ENCODE measurements around the gene SH3D21. TPM values are rescaled to one million over a fixed set of nuclear protein-coding genes. Genes with fewer than 3 reads are reported as not detected.

SH3D21 gene
- polyA plus RNA-seq, 3 donors = 19.0 to 43.2 (median 30.3) TPM

DNA sequence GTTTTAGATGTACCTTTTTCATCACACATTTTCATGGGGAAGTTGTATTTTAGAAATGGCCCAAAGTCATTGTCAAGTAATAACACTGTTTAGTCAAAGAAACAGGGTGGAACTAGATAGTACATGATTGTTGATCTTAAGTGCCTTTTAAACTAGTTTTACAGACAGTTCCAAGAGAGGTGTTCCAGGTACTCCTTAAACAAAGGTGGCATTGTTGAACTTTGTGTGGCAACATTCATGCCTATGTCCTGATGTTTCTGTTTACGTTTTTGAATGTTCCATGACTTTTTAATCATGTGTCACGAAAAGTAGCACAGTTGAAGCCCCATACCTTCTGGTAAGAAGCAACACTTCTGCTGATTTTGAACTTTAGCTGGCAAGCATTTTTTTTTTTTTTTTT, 9.1 kb upstream of the SH3D21 start:
- DNase-seq (ENCODE audit: extremely low read depth in 1 of 11, low read depth in 9 of 11, low spot score in 4 of 11) = no peak

DNA sequence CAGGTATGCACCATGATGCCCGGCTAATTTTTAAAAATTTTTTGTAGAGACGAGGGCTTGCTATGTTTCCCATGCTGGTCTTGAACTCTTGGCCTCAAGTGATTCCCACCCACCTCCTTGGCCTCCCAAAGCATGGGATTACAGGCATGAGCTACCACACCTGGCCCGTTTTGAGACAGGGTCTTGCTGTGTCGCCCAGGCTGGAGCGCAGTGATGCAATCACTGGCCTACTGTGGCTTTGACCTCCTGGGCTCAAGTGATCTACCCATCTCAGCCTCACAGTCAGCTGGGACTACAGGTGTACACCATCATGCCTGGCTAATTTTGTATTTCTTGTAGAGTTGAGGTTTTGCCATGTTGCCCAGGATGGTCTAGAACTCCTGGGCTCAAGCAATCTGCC, 7.5 kb upstream of the SH3D21 start:
- no peak for DNase-seq (ENCODE audit: extremely low read depth in 1 of 11, low read depth in 9 of 11, low spot score in 4 of 11)

DNA sequence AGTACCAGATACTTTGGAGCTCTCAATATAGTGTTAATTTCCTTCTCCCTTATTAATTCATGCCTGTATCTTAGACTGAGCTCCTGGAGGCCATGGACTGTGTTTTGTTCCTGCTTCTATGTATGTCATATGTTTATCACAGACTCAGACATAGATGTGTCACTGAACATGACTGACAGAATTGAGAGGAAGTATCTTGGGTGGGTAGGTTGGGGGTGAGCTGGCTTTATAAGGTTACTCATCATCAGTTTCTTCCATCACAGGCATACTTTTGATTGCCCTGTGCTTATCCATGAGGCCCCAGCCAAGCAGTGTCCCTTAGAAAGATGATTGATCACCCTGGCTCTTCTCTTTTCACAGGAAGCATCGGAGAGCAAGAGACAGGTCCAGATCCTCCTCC, 5.6 kb upstream of the SH3D21 start:
- DNase-seq (ENCODE audit: extremely low read depth in 1 of 11, low read depth in 9 of 11, low spot score in 4 of 11) = no peak

DNA sequence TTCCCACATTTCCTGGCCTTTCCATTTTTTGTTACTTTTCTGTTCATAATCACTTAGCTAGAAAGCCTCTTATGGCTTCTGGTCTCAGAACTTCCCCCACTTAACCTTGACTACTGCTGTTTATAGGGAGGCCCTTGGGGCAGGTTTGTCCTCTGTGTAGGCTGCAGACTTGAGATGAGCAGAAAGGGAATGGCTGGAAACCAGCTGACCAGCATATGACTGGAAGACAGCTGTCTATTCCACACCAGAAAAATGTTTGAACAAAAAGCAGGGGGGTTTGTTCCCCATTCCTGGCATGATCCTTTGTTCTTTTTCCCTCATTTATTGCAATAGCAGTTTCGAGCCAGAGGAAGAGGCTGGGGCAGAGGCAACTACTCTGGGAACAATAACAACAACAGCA, 4.9 kb upstream of the SH3D21 start:
- no peak for DNase-seq (ENCODE audit: extremely low read depth in 1 of 11, low read depth in 9 of 11, low spot score in 4 of 11)

DNA sequence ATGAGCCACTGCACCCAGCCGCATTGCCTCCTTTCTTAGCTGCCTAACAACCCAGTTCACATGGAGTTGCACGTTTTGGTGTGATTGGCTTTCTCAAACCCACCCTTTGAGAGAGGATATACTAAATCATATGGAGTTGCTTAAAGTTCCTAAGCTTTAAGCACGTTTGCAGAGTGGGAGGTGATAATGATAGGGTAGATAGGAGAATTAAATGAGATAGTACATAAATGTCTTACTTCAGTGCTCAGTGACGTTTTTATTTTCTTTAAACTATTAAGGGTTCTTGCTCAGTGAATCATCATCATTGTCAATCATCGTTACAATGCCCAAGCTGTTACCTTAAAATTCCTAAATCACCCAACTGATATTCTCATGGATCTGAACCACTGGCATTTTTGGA, 2.9 kb upstream of the SH3D21 start:
- DNase-seq (ENCODE audit: extremely low read depth in 1 of 11, low read depth in 9 of 11, low spot score in 4 of 11) = no peak

DNA sequence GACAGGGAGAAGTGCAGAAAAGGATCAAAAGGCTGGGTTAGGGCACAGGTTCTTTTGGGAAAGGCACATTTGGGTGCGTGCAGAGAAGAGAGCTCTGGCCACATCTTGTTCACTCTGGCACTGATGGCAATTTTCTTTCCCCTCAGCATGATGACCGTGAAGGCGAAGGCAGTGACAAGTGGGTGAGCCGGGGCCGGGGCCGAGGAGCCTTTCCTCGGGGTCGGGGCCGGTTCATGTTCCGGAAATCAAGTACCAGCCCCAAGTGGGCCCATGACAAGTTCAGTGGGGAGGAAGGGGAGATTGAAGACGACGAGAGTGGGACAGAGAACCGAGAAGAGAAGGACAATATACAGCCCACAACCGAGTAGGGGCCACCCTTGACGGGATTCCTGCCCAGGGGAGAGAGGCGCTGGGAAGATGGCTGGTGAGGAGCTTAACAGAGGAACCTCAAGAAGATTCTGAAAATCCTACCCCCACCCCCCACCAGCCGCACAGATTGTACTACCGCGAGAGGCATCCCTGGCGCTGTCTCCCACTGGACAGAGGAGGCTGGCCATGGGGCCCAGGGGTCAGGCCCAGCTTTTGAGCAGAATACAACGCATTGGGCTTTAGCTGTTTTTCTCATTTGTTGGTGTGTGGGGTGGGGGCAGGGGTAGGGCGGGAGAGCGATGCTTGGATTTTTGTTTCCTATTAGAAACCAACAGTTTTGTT, 2.4 kb upstream of the SH3D21 start:
- no peak for DNase-seq (ENCODE audit: extremely low read depth in 1 of 11, low read depth in 9 of 11, low spot score in 4 of 11)

DNA sequence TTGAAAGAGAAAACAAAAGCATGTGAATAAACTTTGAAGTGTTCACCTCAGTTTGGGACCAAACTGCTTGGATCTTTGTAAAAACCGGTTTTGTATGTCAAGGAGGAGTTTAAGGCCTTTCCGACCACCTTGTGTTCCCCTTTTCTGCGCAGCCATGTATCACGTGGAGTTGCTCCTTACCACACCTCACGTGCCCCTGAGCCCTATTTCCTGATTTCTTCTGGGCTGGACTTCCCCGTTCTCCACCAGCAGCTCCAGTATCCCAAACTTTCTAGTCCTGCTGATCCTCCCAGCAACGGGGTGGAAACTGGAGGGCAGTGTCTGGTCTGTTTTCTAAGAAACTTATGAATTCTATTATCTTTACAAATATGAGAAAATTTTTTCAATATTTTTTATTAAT, 1.6 kb upstream of the SH3D21 start:
- no peak for DNase-seq (ENCODE audit: extremely low read depth in 1 of 11, low read depth in 9 of 11, low spot score in 4 of 11)

DNA sequence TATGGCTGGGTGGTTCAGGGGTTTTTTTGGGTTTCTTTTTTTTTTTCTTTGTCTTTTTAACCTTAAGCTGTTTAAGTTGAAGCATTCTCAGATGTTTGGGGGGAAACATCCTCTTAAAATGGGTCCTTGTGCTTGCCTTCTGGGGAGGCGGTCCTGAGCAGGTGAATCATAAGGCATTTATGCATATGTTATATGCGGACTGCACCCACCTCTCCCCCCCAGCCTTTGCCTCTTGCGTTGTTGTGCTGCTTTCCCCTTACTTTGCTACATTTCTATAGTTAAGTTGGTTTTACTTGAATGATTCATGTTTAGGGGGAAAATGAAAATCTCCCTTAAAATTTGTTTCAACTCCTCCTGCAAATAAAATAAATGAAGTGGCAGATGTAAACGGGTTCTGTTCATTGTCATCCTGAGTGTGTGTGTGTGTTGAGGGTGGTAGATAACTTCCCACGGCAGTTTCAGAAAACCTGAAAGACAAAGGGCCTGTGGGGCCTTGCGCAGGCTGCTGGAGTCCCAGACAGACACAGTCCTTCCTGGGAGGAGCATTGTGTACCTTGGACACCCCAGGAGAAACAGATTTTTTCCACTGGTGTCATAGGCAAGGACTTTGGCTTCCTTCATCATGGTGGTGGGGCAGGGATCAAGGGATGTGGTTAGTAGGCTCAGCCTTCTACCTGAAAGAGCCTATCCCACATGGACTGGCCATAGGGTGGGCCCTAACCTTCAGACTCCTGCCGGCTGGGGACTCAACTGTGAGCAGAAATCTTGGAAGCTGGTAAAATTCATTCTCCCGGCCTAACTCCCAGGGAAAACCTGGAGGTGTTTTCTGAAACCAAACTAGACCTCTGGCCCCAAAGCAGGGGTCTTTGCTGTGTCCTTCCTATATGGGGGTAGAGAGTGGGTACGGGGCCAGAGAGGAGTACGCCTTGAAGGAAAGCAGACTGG, 926 bp upstream of the SH3D21 start:
- no peak for DNase-seq (ENCODE audit: extremely low read depth in 1 of 11, low read depth in 9 of 11, low spot score in 4 of 11)

DNA sequence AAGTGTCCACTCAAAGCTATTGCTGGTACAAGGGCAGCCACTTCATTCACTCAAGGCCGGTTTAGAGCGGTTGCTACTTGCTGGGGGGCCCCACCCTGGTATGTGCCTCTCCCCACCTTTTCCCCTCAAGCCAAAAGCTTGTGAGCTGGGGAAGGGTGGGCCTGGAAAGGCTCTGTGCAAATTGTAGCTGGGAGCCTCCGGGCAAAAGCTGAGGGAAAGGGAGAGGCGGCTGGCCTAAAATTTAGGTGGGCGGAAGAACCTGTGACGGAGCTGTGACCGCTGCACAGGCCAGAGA, 306 bp upstream of the SH3D21 start:
- peak in 1 of 11 donors; percentile 28 for DNase-seq (ENCODE audit: extremely low read depth in 1 of 11, low read depth in 9 of 11, low spot score in 4 of 11)

DNA sequence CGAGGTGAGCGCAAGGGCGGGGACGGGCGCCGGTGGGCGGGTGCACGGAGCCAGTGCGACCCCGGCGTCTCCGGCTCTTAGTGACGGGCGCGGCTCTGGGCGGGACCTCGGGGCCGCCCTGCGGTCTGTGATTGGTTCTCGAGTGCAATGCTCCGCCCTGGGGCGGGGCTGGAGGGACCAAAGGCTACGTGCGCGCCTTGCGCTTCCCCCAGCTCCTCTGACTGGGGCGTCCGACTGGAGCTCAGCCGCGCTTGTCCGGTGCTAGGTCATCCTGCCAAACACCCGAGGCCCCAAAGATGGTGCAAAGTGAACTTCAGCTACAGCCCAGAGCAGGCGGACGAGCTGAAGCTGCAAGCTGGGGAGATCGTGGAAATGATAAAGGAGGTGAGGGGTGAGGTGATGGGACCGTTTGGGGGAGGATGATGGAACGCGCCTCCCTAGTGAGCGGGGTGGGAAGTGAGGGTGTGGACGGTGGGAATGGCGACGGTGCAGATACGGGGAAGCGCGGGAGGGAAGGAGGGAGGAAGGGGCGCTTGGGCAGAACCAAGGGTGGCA, 811 bp downstream of the SH3D21 start:
- DNase-seq (ENCODE audit: extremely low read depth in 1 of 11, low read depth in 9 of 11, low spot score in 4 of 11) = peak; percentile 81 to 94 (median 92)

DNA sequence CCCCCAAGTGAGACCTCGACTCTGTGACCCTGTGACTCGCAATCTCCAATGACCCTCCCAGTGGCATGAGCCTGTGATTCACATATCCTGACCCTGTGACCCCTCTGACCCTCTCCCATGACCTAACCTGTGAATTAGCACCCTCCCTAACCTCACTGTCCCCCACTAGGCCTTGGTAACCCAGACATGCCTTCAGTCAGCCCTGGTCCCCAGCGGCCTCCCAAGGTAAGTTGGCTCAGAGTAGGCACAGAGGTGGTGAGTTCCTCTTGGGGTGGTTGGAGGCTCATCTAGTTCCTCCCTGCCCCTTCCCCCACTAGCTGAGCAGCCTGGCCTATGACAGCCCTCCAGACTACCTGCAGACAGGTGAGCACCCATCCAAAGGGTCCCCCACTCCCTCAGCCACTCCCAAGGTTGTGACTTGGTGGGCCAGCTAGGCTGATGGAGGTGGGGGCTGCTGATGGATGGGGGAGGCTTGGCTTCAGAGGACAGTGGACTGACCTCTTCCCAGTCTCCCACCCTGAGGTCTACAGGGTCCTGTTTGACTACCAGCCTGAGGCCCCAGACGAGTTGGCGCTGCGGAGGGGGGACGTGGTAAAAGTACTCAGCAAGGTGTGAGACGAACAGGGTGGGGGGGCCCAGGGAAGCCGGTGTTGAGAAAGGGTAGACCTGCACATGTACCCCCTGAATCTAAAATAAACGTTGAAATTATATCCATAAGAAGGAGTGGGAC, 1.6 kb downstream of the SH3D21 start:
- no peak for DNase-seq (ENCODE audit: extremely low read depth in 1 of 11, low read depth in 9 of 11, low spot score in 4 of 11)

DNA sequence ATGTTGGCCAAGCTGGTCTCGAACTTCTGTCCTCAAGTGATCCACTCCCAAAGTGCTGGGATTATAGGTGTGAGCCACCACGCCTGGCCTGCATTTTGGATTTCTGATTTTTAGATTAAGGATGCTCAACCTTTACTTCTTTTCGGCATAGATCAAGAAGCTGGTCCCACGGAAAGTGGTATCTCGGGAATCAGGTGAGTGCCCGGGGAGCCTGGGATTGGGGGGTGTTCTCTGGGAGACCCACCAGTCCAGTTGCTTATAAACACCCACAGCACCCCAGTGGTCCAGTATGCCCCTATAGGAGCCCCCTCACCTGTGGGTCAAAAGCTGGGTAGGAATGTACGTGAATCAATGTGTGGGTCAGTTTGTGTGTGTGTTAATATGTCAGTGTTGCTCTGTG, 3.2 kb downstream of the SH3D21 start:
- DNase-seq (ENCODE audit: extremely low read depth in 1 of 11, low read depth in 9 of 11, low spot score in 4 of 11) = no peak

DNA sequence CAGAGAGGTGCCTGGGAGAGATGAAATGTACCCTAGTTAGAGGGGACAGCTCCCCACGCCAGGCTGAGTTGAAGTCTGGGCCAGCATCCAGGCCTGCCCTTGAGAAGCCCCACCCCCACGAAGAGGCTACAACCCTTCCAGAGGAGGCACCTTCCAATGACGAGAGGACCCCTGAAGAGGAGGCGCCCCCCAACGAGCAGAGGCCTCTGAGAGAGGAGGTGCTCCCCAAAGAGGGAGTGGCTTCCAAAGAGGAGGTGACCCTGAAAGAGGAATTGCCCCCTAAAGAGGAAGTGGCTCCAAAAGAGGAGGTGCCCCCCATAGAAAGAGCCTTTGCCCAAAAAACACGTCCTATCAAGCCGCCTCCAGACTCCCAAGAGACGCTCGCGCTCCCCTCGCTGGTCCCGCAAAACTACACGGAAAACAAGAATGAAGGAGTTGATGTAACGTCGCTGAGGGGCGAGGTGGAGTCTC, 14.2 kb downstream of the SH3D21 start:
- DNase-seq (ENCODE audit: extremely low read depth in 1 of 11, low read depth in 9 of 11, low spot score in 4 of 11) = no peak

DNA sequence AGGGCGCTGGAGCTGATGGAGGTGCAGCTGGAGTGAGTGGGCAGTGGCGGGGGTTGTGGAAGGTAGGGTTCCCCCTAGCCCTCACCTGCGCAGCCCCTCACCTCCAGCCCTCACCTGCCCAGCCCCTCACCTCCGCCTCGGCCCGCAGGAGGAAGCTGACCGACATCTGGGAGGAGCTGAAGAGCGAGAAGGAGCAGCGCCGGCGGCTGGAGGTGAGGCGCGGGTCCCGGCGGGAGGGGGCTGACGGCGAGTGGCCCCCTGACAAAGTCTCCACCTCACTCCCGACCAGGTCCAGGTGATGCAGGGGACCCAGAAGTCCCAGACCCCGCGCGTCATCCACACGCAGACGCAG, 14.6 kb downstream of the SH3D21 start:
- DNase-seq (ENCODE audit: extremely low read depth in 1 of 11, low read depth in 9 of 11, low spot score in 4 of 11) = no peak

DNA sequence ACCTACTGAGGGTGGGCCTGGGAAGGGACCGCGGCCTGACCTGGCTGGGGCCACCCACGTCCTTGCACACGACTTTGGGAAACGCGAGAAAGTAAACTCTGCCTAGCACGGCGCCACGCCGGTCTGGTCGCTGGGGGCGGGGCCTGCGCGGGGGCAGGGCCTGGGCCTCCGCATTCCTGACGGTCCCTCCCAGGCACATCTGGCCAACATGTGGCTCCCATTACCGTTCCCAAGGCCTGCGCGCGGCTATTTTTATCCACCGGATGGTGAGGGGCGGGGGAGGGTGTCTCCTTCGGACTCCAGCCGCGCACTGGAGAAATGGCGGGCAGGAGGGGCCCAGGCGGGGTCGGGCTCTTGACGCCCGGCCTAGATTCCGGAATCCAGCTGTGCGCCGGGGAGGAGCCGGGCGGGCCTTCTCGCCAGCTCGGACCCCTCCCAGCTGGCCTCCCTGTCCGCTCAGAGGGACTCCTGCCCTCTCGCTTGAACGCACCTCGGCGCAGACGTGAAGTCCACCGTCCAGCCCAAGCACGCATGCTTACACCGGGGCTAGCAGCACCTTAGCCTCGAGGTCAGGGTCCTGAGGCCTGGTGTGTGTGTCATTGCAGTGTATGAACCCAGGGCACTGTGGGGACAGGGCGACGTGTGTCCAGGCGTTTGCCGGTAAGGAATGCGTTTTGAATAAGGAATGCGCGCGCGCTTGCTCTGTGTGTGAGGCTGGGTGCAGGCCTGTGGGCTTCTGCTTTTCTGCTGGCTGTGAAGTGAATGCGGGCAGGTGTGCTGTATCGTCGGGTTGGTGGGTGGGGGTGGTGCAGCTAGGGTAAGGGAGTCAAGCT, 15.2 kb downstream of the SH3D21 start:
- peak; percentile 77 to 93 (median 90) for DNase-seq (ENCODE audit: extremely low read depth in 1 of 11, low read depth in 9 of 11, low spot score in 4 of 11)

DNA sequence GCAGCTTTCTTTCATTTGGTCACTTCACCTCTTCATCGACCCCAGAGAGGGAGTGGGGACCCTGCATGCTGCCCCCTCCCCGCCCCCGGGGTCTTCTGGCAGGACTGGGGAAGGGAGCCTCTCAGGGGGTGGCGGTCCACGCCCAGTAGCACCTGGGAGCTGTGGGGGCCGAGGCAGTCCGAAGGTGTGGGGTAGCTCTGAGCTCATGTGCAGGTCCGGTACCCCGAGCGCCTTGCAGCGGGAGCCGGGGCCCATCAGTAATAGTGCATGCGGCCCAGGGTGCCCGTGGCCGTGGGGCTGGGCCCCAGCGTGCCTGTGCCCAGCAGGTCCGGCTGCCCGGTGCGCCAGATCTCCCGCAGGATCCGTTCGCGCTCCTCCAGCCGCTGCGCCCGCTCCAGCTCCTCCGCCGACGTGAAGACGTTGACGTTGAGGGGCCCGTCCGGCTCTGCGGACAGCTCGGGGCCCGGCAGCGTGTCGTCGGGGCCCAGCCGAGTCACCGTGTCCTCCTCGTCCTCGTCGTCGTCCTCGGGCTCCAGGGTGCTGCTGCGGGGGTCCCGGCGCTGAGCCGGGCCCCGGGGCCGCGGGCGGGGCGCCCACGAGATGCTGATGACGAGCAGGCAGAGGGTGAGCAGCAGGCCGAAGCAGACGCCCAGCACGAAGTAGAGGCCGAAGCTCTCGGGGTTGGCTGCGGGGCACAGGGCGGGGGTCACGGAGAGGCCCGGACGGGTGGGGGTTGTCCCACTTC, 16.0 kb downstream of the SH3D21 start:
- no peak for DNase-seq (ENCODE audit: extremely low read depth in 1 of 11, low read depth in 9 of 11, low spot score in 4 of 11)

DNA sequence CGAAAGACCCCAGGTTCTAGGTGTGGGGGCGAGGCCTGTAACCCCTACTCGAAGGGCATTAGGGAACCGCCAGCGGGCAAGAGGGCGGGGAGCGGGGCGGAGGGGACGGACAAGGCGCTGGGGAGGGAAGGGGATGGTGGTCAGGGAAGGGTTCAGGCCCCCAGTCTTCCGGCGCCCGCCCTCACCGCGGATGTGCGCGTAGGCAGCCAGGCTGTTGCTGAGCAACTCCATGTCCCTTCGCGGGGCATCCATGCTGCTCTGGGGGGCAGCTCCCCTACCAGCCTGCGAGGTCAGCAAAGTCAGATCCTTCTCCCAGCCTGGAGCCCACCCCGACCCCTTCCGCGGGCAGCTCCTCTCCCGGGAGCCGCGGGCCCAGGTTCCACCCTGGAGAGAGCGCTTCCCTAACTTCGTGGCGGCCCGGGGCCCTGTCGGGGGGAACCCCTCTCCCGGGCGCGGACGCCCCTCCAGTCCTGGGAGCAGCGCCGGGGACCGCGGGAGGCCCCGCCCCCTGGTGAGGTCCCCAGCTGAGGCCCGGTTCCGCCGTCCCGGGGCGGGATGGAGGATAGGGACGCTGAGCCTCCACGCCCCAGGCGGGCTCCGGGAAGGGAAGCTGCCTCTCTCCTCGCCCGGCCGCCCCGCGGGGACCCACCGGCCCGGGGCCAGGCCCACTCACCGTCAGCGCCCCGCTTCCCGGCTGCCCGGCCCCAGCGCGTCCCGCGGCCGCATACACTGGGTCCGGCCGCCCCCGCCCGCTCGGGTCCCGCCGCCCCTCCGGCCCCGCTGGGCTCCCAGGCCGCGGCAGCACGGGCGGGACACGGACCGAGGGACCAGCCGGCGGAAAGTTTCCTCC, 16.8 kb downstream of the SH3D21 start:
- DNase-seq (ENCODE audit: extremely low read depth in 1 of 11, low read depth in 9 of 11, low spot score in 4 of 11) = no peak
